ENCODE results near the gene APBA1.
"Not testable (repeated sequence)": the region's sequence is repeated elsewhere in the genome, so short reads cannot be mapped to it uniquely, and the experiment has no call there.

The APBA1 gene

DNA sequence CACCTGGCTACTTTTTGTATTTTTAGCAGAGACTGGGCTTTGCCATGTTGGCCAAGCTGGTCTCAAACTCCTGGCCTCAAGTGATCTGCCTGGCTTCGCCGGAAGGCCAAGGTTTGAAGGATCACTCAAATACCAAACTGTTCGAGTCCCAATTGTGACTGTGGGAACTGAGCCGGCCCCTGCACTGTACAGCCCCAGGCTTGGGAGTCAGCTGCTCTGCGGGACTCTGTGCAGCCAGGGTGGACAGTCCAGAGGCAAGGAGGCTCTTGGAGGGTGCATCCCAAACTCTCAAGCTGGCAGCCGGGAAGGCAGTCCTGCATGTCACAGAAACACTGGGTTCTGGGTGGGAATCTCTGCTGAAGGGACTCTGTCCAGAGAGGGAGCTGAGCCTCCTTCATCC lies 238.2 kb downstream of the APBA1 start:
- no peak for DNase-seq

DNA sequence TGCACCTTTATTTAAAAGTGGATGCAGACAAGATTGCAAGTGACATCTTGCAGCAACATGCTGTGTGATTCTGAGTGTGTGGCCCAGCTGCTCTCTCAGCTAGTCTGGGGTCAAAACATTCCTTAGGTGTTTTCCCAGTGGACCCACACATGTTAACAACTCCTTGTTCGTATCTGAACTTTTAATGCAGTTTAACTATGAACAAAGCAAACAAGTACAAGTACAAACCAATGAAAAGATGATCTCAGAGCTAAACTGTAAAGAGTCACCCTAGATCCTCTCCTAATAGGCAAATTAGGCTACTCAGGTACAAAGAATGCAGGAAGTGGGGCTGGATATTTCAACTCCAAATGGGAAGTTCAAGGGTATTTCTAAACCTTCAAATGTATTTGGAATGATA lies 238.8 kb downstream of the APBA1 start:
- no peak for DNase-seq

DNA sequence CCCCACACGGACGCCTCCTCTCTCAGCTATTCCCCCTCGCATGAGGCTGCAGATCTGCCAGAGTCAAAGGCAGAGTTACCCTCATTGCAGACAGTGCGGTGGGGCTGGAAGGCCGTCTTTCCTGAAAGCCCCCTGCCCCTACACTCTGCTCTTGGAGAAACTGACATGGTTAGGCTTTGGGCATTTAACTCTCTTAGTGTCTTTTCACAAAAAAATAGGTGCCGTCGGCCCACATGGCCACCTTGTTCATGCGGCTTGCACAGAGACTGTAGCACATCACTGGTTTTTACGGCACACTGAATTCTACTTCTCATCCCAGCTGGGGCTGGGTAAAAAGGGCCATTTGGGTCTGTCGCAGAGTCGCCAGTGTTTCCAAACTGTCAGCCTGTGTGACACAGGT lies 239.5 kb downstream of the APBA1 start:
- no peak for DNase-seq

DNA sequence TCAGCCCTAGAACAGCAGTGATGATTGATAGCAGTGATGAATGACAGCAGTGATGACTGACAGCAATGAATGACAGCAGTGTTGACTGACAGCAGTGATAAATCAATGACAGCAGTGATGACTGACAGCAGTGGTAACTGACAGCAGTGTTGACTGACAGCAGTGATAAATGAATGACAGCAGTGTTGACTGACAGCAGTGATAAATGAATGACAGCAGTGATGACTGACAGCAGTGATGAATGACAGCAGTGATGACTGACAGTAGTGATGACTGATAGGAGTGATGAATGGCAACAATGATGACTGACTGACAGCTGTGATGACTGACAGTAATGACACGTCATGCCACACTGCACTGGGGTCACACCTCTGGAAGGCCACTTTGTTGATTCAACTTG lies 240.4 kb downstream of the APBA1 start:
- no peak for DNase-seq

DNA sequence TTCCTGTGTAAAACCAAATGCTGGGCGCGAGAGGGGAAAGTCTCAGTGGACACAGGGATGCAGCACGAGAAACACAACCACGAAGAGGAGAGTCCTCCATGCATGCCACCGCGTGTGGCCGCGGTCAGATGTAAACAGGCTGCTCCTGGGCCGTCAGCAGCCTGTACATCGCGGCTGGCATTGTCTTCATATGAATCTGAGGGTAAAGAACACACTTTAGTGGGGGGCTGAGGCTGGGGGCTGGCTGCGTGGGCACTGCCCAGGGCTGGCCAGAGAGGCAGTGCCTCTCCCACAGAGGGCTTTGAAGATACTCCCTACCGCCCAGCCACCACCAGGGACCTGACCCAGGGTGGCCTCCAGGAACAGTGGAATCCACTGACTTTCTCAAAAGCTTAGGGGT lies 241.0 kb downstream of the APBA1 start:
- no peak for DNase-seq

DNA sequence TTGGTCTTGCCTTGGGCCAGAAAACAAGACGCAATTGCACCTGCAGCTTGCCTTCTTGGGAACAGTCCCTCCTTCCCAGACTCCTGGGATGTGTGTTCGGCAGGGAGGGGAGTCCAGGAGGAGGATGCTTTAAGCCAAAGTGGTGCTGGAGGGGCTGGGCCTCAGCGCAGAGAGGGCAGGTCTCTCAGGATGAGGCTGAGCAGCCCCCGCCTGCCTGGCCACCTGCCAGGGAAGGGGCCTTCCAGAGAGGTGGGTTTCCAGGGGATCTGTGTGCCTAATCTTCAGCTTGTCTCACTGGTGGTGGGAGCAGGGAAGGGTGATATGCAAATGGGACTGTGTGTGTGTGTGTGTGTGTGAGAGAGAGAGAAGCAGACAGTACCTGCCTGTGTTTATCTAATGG lies 242.0 kb downstream of the APBA1 start:
- DNase-seq, result no peak

DNA sequence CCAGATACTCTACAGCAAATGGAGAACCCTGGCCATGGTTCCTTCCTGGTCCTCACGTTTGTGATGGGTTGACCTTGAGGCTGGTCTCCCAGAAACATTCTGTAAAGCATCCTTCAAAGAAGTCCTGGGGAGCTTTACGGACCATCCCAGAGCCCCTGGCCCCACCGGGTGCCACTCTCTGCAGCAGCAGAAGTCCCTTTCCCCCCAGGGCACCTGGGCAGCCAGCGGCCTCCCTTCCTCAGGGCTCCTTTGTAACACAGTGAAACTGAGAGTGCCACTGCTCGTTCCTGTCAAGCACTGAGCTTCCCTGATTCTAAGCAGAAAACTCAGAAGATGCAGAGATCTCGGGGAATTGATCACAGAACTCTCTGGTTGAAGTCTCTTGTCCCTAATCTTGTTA lies 242.9 kb downstream of the APBA1 start:
- no peak for DNase-seq

DNA sequence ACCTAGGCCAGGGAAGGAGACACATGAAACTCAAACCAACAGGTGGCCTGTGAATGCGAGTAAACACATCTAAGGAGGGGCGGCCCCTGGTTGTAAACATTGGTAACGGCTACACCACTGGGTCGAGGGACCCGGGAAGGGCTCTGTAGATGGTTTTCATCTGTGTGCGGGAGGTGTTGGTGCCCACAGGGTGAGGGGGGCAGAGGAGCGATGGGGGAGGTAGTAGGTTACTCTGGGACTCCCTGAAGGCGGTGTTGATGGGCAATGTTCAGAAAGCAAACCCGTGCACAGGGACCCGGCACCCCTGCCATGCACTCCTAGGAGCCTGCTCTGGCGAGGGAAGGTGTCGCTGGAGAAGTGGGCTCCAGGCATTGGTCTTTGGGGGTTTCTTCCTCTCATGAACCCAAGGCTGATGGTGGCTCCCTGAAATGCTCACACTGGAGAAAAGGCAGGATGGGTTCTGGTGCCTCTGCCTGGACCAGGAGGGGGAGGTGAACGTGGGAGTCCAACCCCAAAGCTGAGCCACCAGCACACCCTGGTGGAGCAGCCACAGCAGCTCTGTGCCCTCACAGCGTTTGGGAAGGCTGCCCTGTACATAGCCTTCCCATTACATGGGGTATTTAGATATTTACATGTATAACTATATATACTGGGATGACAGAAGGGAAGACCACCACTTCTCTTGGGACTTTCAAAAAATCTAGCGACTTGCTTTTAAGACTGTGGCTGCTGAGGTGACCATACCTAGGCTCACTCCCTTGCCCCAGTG lies 244.0 kb downstream of the APBA1 start:
- DNase-seq, result no peak

DNA sequence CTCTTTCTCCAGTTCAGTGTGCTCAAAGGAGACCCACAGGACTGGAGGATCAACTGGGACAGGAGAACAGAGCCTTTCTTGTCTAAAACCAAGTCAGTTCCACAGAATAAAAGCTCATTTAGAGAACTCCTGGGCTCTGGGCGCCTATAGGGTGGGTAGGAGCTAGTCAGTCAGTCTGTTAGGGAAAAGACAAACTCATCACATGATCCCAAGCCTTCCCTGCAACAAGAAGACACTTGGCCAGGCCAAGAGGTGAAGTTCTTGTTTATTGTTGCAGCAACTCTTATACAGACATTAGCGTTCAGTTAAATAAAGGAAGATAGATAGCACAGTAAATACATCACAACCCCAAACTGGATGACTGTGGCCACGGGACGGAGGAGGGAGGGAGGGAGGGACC lies 244.9 kb downstream of the APBA1 start:
- no peak for DNase-seq

DNA sequence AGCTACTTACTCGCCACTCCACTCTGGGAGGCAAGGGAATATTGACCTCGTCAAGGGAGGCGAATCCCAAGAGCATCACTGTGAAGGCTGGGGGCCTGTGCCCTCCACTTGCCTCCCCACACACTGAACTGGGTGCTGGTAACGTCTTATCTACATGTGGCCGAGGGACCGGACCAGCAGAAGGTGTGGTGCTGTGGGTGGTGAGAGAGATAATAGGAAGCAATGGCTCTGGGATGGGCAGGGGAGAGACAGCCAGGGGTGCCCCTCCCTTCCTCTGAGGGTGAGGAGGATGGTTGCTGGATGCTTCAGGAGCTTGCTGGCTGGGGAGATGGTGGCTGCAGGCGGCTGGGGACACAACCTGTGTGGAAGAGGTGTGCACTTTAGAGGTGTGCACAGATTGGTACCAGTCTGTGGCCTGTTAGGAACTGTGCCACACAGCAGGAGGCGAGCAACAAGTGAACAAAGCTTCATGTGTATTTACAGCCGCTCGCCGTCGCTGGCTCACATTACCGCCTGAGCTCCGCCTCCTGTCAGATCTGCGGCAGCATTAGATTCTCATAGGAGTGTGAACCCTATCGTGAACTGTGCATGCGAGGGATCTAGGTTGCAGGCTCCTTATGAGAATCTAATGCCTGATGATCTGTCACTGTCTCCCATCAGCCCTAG lies 246.9 kb downstream of the APBA1 start:
- no peak for DNase-seq

DNA sequence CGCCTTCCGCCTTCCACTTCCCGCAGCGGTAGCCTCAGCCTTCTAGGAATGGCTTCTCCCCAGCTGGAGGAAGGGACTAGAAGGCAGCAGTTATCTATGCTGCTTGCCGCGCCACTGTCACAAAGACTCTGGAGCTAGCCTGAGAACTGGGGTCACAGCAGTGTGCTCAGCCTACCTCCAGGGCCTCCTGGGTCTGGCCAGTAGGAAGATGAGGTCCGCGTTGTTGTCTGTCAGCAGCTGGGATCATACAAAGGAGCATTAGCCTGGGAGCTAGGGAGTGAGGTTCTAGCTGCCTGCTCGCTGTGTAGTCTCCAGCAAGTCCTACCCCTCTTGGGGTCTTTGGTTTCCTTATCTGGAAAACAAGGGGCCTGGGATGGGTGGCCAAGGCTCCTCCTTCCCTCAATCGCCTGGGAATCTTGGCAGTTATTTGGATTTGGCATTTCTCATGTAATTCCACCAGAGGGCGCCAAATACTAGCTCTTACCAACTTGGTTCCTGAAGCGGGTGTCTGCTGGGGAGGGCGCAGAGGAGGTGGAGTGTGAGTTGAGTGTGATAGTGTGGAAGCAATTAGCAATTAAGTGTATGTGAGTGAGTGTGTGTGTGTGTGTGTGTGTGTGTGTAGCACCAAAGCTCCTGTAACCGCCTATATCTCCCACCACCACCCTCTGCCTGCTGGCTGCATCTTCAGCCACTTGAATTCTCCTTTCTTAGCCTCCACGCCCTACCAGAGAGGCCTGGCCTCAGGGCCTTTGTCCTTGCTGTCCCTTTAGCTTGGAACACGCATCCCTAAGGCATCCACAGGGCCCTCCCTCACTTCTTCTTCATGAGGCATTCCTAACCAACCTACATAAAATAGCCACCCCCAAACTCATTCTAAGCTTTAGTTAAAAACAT lies 250.0 kb downstream of the APBA1 start:
- DNase-seq, result peak; percentile 48

DNA sequence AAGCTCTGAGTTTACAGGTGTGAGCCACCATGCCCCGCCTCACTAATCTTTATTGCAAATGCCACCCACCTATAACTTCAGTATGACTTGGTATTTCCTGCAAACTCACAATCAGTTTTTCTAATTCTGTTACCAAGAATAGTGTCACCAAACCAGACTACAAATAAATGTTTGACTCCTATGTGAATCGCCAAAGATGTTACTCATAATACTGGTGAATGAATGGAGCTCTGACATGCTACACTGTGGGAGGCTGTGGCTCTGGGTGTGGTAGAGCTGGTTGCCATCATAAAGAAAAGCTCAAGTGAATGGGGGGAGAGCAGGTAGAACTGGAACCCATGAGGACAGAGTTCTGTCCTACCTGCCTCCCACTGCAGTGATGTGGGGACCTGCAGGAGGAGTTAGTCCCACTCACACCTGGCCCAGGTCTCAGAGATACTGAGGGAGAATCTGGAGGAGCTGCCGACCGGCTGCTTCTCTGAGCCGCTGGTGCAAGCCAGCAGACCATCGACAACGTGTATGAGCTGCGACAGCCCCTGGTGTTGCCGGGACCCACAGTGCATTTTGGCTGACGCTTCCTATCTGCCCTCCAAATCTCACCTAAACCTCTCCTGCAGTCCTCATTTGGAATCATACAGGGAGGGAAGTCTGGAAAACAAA lies 251.4 kb downstream of the APBA1 start:
- no peak for DNase-seq

DNA sequence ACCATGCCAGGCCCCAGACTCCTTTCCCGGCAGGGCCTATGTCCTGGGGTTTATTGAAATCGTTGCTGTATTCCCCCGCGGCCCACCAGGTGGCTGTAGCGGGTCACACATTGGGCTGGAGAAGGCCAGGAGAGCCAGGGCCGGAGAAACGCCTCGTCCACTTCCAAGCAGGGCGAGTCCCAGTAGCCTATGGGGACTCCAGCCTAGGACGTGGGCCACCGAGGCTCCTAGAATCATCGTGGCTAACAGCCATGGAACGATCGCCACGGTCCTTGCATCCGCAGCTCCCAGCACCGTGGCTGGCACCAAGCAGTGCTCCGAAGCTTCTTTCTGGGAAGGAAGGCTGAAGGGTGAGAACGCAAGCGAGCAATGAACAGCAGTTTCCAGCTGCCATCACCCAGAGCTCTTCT lies 259.4 kb downstream of the APBA1 start:
- no peak for DNase-seq

DNA sequence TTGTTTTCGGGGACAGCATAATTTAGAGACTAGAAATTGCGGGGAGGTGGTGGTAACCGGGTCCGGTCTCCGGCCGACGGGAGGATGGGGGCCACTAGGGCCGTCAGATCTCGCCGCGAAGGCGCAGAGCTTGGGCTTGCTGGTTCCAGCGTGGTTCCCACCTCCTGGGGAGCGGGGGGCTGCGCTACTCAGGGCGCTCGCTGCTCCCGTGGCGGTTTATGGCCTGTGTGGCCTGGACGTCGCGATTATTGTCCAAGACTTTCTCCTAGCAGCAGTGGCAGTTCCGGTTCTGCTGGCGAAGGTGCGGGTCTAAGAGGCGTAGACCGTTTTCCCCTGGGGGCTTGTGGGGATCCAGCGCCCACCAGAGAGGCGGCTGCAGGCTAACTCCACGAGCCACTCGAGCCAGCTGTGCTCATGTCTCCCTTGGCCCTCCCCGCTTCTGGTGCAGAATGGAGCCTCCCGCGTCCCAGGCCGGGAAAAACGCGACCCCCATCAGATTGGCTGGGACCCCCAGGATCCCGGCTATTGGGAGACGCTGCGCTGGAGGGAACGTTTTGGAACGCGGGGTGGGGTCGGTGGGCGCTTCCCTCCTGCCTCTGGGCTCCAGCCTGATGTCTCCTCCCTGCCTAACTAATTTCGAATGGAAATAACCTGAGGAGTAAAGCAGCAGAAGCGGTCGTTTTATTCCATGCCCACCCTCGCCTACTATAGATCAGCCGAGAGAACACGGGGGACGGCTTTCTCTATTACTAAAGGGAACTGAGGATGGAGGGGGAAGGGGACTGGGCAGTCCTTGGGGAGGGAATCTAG lies 260.0 kb downstream of the APBA1 start:
- no peak for DNase-seq

DNA sequence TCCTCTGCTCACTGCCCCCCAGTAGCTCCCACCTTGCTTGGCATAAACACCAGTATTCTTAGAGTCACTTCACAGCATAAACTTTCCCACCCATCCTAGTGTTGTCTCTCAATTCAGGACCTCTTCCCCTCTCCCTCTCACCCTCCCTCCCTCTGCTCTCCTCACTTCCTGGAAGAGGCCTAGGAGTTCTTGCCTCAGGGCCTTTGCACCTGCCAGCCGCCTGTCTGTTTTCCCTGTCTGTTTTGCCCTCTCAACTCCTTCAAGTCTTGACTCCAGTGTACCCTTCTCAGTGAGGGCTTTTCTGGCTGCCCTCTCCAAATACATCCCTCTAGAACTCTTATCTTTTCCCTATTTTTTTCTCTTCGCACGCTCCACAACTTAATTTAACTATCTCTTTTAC lies 260.9 kb downstream of the APBA1 start:
- DNase-seq, result no peak

DNA sequence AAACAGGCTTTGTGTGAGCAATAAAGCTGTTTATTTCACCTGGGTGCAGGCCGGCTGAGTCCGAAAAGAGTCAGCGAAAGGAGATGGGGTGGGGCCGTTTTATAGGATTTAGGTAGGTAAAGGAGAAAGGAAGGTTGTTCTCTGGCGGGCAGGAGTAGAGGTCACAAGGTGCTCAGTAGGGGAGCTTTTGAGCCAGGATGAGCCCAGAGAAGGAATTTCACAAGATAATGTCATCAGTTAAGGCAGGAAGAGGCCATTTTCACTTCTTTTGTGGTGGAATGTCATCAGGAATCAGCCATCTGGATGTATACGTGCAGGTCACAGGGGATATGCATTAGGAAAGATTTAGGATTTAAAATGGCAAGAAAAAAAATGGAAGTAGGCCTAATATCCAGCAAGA lies 262.2 kb downstream of the APBA1 start:
- DNase-seq, result not testable (repeated sequence)

DNA sequence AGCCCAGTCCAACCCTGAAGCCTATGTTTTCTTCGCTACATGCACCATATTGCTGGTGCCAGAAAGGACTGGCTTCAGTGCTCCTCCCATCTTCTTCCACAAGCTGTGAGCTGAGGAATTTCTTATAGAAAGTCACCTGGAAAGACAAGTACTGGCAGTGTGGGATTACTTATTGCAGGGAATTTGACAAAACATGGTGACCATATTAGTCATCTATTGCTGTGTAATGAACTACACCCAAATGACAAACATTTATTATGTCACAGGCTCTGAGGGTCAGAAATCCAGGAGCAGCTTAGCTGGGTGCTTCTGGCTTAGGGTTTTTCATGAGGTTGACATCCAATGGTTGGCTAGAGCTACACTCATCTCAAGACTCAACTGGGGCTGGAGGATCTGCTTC lies 271.7 kb downstream of the APBA1 start:
- no peak for DNase-seq

DNA sequence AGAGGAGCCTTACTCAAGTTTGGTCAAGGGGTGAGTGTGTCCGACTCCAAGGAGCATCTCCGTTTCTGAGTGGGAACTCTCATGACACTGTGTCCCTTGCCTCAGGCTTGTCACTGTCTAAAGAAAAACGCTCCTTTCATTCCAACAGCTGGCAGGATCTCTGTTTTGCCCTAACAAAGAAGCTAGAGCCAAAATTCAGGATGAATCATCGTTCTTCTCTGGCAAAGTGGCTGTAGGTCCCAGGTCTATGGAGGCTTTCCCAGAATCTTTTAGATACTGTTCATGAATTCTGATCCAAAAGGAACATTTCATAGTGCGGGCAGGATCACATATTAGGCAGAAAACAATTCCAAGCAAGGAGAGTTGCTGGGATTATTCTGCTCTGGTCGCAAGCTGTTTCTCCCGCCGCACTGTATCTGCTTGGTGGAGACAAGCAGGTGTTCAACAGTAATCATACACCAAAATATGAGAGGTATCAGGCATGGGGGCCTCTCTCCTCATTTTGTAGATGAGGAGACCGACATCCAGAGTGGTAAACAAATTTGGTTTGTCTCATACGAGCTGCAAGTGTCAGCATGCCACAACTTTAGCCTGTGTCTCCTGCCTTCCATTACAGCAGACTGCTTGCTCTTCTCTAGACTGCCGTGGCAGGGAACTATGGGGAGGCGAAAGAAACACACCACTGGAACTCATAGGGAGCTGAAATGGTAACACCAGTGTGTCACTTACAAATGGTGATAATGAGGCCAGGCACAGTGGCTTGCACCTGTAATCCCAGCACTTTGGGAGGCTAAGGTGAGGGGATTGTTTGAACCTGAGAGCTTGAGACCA lies 274.6 kb downstream of the APBA1 start:
- no peak for DNase-seq

DNA sequence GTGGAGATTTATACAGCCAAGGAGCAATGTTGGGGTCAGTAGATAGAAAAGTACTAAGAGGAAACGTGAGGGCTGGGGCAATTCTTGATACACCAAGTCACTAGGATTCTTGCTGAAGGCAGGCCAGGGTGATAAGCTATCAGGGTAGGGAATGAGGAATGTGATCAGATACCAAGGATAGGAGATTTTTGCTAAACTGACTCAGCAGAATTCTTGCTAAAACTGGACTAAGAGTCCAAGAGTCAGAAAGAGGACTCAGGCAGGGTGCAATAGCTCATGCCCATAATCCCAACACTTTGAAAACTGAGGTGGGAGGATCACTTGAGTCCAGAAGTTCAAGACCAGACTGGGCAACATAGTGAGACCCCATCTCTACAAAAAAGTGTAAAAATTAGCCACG lies 275.4 kb downstream of the APBA1 start:
- no peak for DNase-seq

DNA sequence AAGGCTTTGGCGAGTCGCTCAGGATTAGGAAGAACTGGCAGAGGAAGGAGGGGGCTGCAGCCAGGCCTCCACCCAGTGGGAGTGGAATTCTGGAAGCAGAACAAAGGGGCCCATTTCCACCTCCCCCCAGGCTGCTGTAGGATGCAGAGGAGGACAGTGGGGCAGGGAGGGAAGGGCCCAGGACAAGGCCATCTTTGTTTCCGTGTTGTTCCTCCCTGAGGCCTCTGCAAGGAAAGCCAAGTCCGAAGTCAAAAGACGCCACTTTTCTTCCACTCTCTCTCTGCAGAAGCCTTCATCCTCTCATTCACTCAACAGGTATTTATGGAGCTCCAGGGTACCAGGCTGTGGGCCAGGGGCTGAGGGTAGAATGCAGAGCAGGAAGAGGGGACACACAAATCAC lies 276.5 kb downstream of the APBA1 start:
- DNase-seq, result no peak

DNA sequence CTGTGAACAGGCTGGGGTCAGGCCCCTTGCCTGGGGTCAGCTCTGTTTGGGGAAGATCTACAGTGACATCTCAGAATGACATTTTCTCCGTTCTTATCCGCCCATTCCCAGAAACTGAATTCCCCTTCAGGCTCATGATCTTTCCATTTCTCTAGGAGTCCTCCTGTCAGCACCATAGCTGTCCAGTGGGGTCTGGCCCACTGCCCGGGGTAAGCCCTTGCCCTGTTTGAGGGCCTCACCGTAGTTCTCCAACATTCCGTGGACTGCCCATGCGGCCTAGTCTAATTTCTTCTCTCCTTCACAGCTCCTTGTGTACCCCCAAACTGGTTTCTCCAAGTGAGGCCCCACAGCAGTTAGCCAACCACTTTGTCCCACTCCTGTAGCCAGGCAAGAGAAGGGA lies 278.7 kb downstream of the APBA1 start:
- DNase-seq, result no peak
